Smooth muscle cell (in vitro differentiated cells): ENCODE results near the gene GNA15. TPM values are rescaled to one million over a fixed set of nuclear protein-coding genes. Genes with fewer than 3 reads are reported as not detected.

Experiments
- DNase-seq: peaks from one replicate; lab custom pipeline; 2025; ENCODE audit not compliant: unreplicated experiment; lab: John Stamatoyannopoulos, UW
- H2AFZ ChIP-seq: fragments of 200-600 bp; sonication (generic); 2 replicates; pipeline ENCODE4 v1.6.0; 2016; ENCODE audit warnings: antibody characterized with exemption, low read depth, mild to moderate bottlenecking
- H3F3A ChIP-seq: fragments of 200-600 bp; sonication (generic); 2 replicates; pipeline ENCODE4 v1.6.0; 2017; ENCODE audit warnings: antibody characterized with exemption, low read depth
- H3K27ac ChIP-seq: fragments of 200-600 bp; sonication (generic); 2 replicates; pipeline ENCODE4 v1.5.1; 2016; ENCODE audit warnings: low read depth, mild to moderate bottlenecking
- H3K27me3 ChIP-seq: fragments of 200-600 bp; sonication (generic); 2 replicates; pipeline ENCODE4 v1.6.1; 2016; ENCODE audit warnings: low read depth, mild to moderate bottlenecking
- H3K36me3 ChIP-seq: fragments of 200-600 bp; sonication (generic); 2 replicates; pipeline ENCODE4 v1.5.1; 2016; ENCODE audit warnings: low read depth
- H3K4me1 ChIP-seq: fragments of 200-600 bp; sonication (generic); 2 replicates; pipeline ENCODE4 v1.5.1; 2016; ENCODE audit warnings: low read depth
- H3K4me2 ChIP-seq: fragments of 200-600 bp; sonication (generic); 2 replicates; pipeline ENCODE4 v1.6.0; 2016; ENCODE audit warnings: mild to moderate bottlenecking
- H3K4me3 ChIP-seq: fragments of 200-600 bp; sonication (generic); 2 replicates; pipeline ENCODE4 v1.5.1; 2016; ENCODE audit warnings: mild to moderate bottlenecking
- H3K79me2 ChIP-seq: fragments of 200-600 bp; sonication (generic); 2 replicates; pipeline ENCODE4 v1.6.0; 2016; ENCODE audit warnings: low read depth, mild to moderate bottlenecking
- H3K9ac ChIP-seq: fragments of 200-600 bp; sonication (generic); 2 replicates; pipeline ENCODE4 v1.6.0; 2016; ENCODE audit warnings: low read depth
- H3K9me3 ChIP-seq: fragments of 200-600 bp; sonication (generic); replicated peaks from 2 replicates; pipeline ENCODE4 v1.5.1; 2016; ENCODE audit warnings: low read depth
- H4K20me1 ChIP-seq: fragments of 200-600 bp; sonication (generic); 2 replicates; pipeline ENCODE4 v1.6.0; 2016; ENCODE audit warnings: low read depth
- CTCF ChIP-seq: fragments of 200-600 bp; sonication (generic); IDR thresholded peaks from 2 replicates; pipeline ENCODE4 v1.5.1; 2017; ENCODE audit warnings: borderline replicate concordance, mild to moderate bottlenecking, antibody characterized with exemption; ENCODE audit not compliant: insufficient read depth, poor library complexity, severe bottlenecking
- WGBS: methylation state at CpG from one replicate; pipeline ENCODE4 v1.1.7; 2016; ENCODE audit warnings: low lambda C conversion rate; 5-methylcytosine and 5-hydroxymethylcytosine counted together
- polyA plus RNA-seq: library from polyadenylated mRNA; unstranded; fragments of >200 nt; fragmentation: Nextera tagmentation; extraction: Ambion mirVana; gene quantifications from 2 replicates; pipeline ENCODE4 v1.2.1, GENCODE V29; 2016
- total RNA-seq: library from RNA; depleted of rRNA; stranded (reverse); fragments of >200 nt; gene quantifications from 2 replicates; pipeline ENCODE4 v1.2.3, GENCODE V29; 2014

GNA15 gene
- total and polyA plus RNA-seq, 2 experiments from 2014 or later = 1.2 to 1.8 TPM

- Histone ChIP-seq H3K9ac (no peak overlapping the region), H3K36me3 (no peaks in the 10 kb centered on the region), H3K4me3 (no peak overlapping the region), H3K79me2 (peaks cover 7% of the 10 kb centered on the region), H3K9me3 (no peaks in the 10 kb centered on the region), H3K27ac (no peak overlapping the region), H2AFZ (no peak overlapping the region), H3K4me2 (no peak overlapping the region), H3K4me1 (no peaks in the 10 kb centered on the region), H3F3A (no peaks in the 10 kb centered on the region), H4K20me1 (peaks cover 2% of the 10 kb centered on the region), H3K27me3 (no peaks in the 10 kb centered on the region)
- TF ChIP-seq CTCF = no peak
- no peak for DNase-seq
- 97% methylated on average over 38 of the region's 42 CpGs for WGBS
Measured at GRCh38 chr19:3196064-3196932, 60.5 kb downstream of the GNA15 start.

- 100% methylated on average over 14 of the region's 14 CpGs for WGBS
- no peaks in the 10 kb centered on the region for H3K36me3 ChIP-seq
- H3K79me2 ChIP-seq = peaks cover 1% of the 10 kb centered on the region
- no peak overlapping the region for H3K27ac ChIP-seq
- no peak overlapping the region for H3K4me2 ChIP-seq
- no peaks in the 10 kb centered on the region for H3K27me3 ChIP-seq
- no peaks in the 10 kb centered on the region for H3F3A ChIP-seq
- no peaks in the 10 kb centered on the region for H3K9me3 ChIP-seq
- DNase-seq = no peak
- no peak overlapping the region for H3K9ac ChIP-seq
- H2AFZ ChIP-seq = no peak overlapping the region
- H3K4me1 ChIP-seq = no peaks in the 10 kb centered on the region
- H4K20me1 ChIP-seq = no peaks in the 10 kb centered on the region
- no peak for TF ChIP-seq CTCF
- no peak overlapping the region for H3K4me3 ChIP-seq
Measured at GRCh38 chr19:3196933-3197205, 61.0 kb downstream of the GNA15 start.

GRCh38 chr19:3198901-3199700 lies 63.3 kb downstream of the GNA15 start:
- Histone ChIP-seq H3K4me3 (no peak overlapping the region), H2AFZ (no peak overlapping the region), H3K27ac (no peak overlapping the region), H3K27me3 (no peaks in the 10 kb centered on the region), H3K79me2 (no peaks in the 10 kb centered on the region), H3K36me3 (no peaks in the 10 kb centered on the region), H3K9ac (no peak overlapping the region), H3K9me3 (no peaks in the 10 kb centered on the region), H3F3A (no peaks in the 10 kb centered on the region), H3K4me1 (no peaks in the 10 kb centered on the region), H3K4me2 (no peak overlapping the region), H4K20me1 (no peaks in the 10 kb centered on the region)
- no peak for DNase-seq
- WGBS = 96% methylated on average over 39 of the region's 43 CpGs
- TF ChIP-seq CTCF = no peak
